ENCODE results near the gene PDGFRB. TPM values are rescaled to one million over a fixed set of nuclear protein-coding genes. Genes with fewer than 3 reads are reported as not detected.

PDGFRB gene
- total and polyA plus RNA-seq, 2 of the 8 experiments (the other 6 are each of a cell fraction or from before 2014, with no cell fraction given) = 4.2 to 13.7 TPM

DNA sequence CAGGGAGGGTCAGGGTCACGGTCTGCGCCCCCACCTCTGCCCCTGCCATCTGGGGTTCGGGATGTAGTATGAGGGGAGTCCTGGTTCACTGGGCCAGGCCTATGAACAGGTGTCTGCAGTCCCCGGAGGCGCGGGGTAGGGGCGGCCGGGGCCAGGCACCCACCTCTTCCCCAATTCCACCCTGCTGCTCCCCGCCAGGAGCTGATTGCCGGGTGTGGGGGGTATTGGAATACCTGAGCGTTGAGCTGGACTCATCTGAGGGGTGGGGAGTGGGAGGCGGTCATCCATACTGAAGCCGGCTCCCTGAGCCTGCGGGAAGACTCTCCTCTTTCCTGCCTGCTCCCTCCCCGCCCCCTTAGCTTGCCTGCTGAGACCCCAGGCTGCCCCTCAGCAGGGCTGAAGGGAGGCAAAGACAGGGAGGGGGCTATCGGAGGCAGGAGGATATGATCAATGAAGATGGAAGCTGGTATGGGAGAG lies 34.9 kb upstream of the PDGFRB start:
- no peak overlapping the region for H2BK120ac ChIP-seq (replicated peaks; ENCODE audit: low read depth, low read length)
- 19% methylated on average over 16 of the region's 16 CpGs; no CpG with 5 or more reads in 1 of the 2 experiments for WGBS, 2 experiments (ENCODE audit: extremely low coverage in 1 of 2, insufficient coverage in 1 of 2, insufficient read length in 1 of 2, insufficient replicate concordance in 2 of 2, low coverage in 1 of 2, low lambda C conversion rate in 2 of 2, missing lambda C conversion rate in 1 of 2)
- peaks cover 4 to 22% (median 8%) of the 10 kb centered on the region in 4 experiments for H3K4me1 ChIP-seq (replicated peaks in 1 of 4; ENCODE audit: control insufficient read depth in 3 of 4, insufficient read depth in 4 of 4, low read length in 3 of 4)
- no peak overlapping the region for H2BK15ac ChIP-seq (ENCODE audit: low read length)
- H3K27me3 ChIP-seq (replicated peaks in 1 of 4; ENCODE audit: control insufficient read depth in 3 of 4, extremely low read depth in 1 of 4, insufficient read depth in 3 of 4, low read length in 3 of 4) = peaks cover 29 to 65% (median 59%) of the 10 kb centered on the region in 4 experiments
- H2BK20ac ChIP-seq (ENCODE audit: low read length) = no peak overlapping the region
- CTCF ChIA-PET (ENCODE audit: partially characterized antibody) = interaction anchor here (0.7 to 23.7 kb wide), 12 partner anchors 9 to 141 kb away, joined by 3 to 302 read pairs (median 4); no protein-coding TSS in a partner anchor
- no peaks in the 10 kb centered on the region for H3K36me3 ChIP-seq (ENCODE audit: control insufficient read depth in 2 of 4, insufficient read depth in 4 of 4, low read length in 3 of 4)
- FAIRE-seq (no peak), DNase-seq (ENCODE audit: low read depth in 1 of 2, low spot score in 2 of 2) (peak in 1 of 2 experiments; percentile 61)
- peaks cover 1 to 3% of the 10 kb centered on the region in 2 experiments for H4K20me1 ChIP-seq (replicated peaks in 1 of 2; ENCODE audit: control insufficient read depth in 1 of 2, insufficient read depth in 2 of 2, low read length in 2 of 2)
- H3K18ac ChIP-seq (ENCODE audit: extremely low read depth, low read length) = no peak overlapping the region
- H4K8ac ChIP-seq (ENCODE audit: extremely low read depth, insufficient read depth, low read length) = no peak overlapping the region
- no peaks in the 10 kb centered on the region for H3K79me1 ChIP-seq (ENCODE audit: low read depth, low read length)
- no peak overlapping the region for H2AFZ ChIP-seq (ENCODE audit: low read length)
- no peak overlapping the region for H4K5ac ChIP-seq (ENCODE audit: insufficient read length, low read depth, low read length)
- no peak overlapping the region for H3K27ac ChIP-seq (ENCODE audit: low read depth, low read length)
- no peaks in the 10 kb centered on the region for H3K79me2 ChIP-seq (ENCODE audit: control insufficient read depth in 1 of 2, insufficient read depth in 2 of 2, low read length in 2 of 2)
- H4K91ac ChIP-seq (replicated peaks; ENCODE audit: insufficient read length, low read length) = no peak overlapping the region
- peaks cover 6% of the 10 kb centered on the region; the same call in 1 of the 2 replicates for H3K23me2 ChIP-seq (ENCODE audit: low read depth, low read length)
- H3K4me2 ChIP-seq (ENCODE audit: insufficient read depth in 1 of 2, low read depth in 2 of 2, low read length in 2 of 2) = peak overlapping the region; percentile 78 to 87
- no peak overlapping the region for H2BK12ac ChIP-seq (ENCODE audit: low read depth, low read length)
- no peak overlapping the region for H2BK5ac ChIP-seq (ENCODE audit: low read depth, low read length)
- no peak overlapping the region for H3K9ac ChIP-seq (replicated peaks in 1 of 4; ENCODE audit: extremely low read depth in 1 of 4, low read depth in 3 of 4, low read length in 3 of 4)
- no peaks in the 10 kb centered on the region for H3K9me3 ChIP-seq (ENCODE audit: insufficient read depth in 2 of 2, low read depth in 1 of 2, low read length in 1 of 2)
- TF ChIP-seq, protein P1, sequence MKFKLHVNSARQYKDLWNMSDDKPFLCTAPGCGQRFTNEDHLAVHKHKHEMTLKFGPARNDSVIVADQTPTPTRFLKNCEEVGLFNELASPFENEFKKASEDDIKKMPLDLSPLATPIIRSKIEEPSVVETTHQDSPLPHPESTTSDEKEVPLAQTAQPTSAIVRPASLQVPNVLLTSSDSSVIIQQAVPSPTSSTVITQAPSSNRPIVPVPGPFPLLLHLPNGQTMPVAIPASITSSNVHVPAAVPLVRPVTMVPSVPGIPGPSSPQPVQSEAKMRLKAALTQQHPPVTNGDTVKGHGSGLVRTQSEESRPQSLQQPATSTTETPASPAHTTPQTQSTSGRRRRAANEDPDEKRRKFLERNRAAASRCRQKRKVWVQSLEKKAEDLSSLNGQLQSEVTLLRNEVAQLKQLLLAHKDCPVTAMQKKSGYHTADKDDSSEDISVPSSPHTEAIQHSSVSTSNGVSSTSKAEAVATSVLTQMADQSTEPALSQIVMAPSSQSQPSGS (IDR thresholded peaks at IDR 0.05; ENCODE audit: low read length) = no peak
- TF ChIP-seq SUZ12 (IDR thresholded peaks at IDR 0.05; ENCODE audit: low read length) (peak; percentile 45; the same call in 1 of the 2 replicates), EZH2 (IDR thresholded peaks at IDR 0.05; ENCODE audit: low read depth, low read length, severe bottlenecking) (peak; percentile 44)
- no peak overlapping the region for H3K4ac ChIP-seq (replicated peaks; ENCODE audit: insufficient read length, low read depth, low read length)
- no peak overlapping the region for H3K56ac ChIP-seq (replicated peaks; ENCODE audit: insufficient read length, low read depth, low read length)
- no peak overlapping the region for H3K14ac ChIP-seq (ENCODE audit: insufficient read length)
- peak overlapping the region; percentile 31 to 61 (median 37); a peak in 7 of 8 replicates for H3K4me3 ChIP-seq (ENCODE audit: extremely low read depth in 1 of 4, insufficient read depth in 2 of 4, low read depth in 3 of 4, low read length in 4 of 4)
- POLR2A ChIA-PET (ENCODE audit: partially characterized antibody) = no interaction called here
- H3K23ac ChIP-seq (ENCODE audit: insufficient read length) = no peak overlapping the region
- H2AK5ac ChIP-seq (ENCODE audit: low read depth, low read length) = no peak overlapping the region

Data from H1 (cell line).